ENCODE measurements around the gene B3GNT4. TPM values are rescaled to one million over a fixed set of nuclear protein-coding genes. Genes with fewer than 3 reads are reported as not detected.
"Not testable (repeated sequence)": the region's sequence is repeated elsewhere in the genome, so short reads cannot be mapped to it uniquely, and the experiment has no call there.

B3GNT4 gene
- total and polyA plus RNA-seq, 2 of the 4 experiments (the other 2 are of a cell fraction) = 0.18 to 0.53 TPM

DNA sequence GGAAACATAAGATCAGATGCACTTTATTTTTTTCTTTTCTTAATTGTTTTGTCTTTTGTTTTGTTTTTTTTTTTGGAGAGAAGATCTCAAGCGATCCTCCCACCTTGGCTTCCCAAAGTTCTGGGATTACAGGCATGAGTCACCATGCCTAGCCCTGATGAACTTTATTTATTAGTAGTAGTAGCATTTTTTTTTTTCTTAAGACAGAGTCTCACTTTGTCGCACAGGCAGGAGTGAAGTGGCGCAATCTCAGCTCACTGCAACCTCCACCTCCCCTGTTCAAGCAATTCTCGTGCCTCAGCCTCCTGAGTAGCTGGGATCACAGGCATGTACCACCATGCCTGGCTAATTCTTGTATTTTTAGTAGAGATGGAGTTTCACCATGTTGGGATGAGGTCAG lies 27.0 kb upstream of the B3GNT4 start:
- H3K56ac ChIP-seq (ENCODE audit: extremely low read depth, insufficient read depth, low read length); H4K5ac ChIP-seq (ENCODE audit: low read depth, low read length); H2BK20ac ChIP-seq (ENCODE audit: low read depth, low read length); in situ Hi-C loops (cut with MboI; ENCODE audit: low sequenced_read_pairs); POLR2A ChIA-PET (ENCODE audit: unreplicated experiment); intact Hi-C loops (cut with micrococcal nuclease); H3K14ac ChIP-seq (replicated peaks; ENCODE audit: low read depth, low read length); H2AK5ac ChIP-seq (ENCODE audit: low read depth, low read length); H3K79me1 ChIP-seq (ENCODE audit: low read depth in 1 of 2, low read length in 2 of 2); CTCF ChIA-PET; BruUV-seq (replicated peaks); H3K9me3 ChIP-seq (ENCODE audit: control insufficient read depth, insufficient read depth, low read length); H2AFZ ChIP-seq (replicated peaks; ENCODE audit: low read length, poor library complexity); H3K4me2 ChIP-seq (ENCODE audit: low read depth, low read length); H2BK5ac ChIP-seq (ENCODE audit: low read depth, low read length, poor library complexity, severe bottlenecking); H3K4ac ChIP-seq (ENCODE audit: low read depth, low read length); H3K36me3 ChIP-seq (ENCODE audit: control insufficient read depth, insufficient read depth, low read length); ATAC-seq (ENCODE audit: low read depth); H3K18ac ChIP-seq (ENCODE audit: low read depth, low read length); H3K23ac ChIP-seq (ENCODE audit: low read depth, low read length); H3K4me3 ChIP-seq (ENCODE audit: insufficient read depth, low read depth, low read length); H4K20me1 ChIP-seq (ENCODE audit: insufficient read depth, low read length); H2AK9ac ChIP-seq (replicated peaks; ENCODE audit: low read depth, low read length, poor library complexity); H2BK15ac ChIP-seq (ENCODE audit: low read depth, low read length); H4K8ac ChIP-seq (ENCODE audit: low read depth in 2 of 2, low read length in 2 of 2); H3K9me1 ChIP-seq (ENCODE audit: insufficient read depth, low read length); H3K9ac ChIP-seq (ENCODE audit: low read depth, low read length); H4K91ac ChIP-seq (ENCODE audit: insufficient read depth, low read depth, low read length); H3K27ac ChIP-seq (ENCODE audit: insufficient read depth, low read length); H2BK120ac ChIP-seq (ENCODE audit: low read depth, low read length); H3K4me1 ChIP-seq (ENCODE audit: control insufficient read depth, insufficient read depth, low read length); dilution Hi-C loops (cut with HindIII; ENCODE audit: low sequenced_read_pairs, unreplicated experiment): not testable (repeated sequence)
- WGBS, 2 experiments (ENCODE audit: extremely low coverage in 2 of 2, insufficient read length in 1 of 2) = no CpG with 5 or more reads among the region's 4 CpGs
- DNase-seq = peak; percentile 32
- TF ChIP-seq CEBPB (IDR thresholded peaks at IDR 0.05; ENCODE audit: low read depth, low read length) = peak; percentile 74
- peaks cover 10% of the 10 kb centered on the region; the same call in 1 of the 2 replicates for H3K27me3 ChIP-seq (ENCODE audit: control insufficient read depth, insufficient read depth, low read length)

Measured in IMR-90 (cell line).